KOPT-K1 (cell line): ENCODE measurements around the gene RTKN.
"Not testable (repeated sequence)": the region's sequence is repeated elsewhere in the genome, so short reads cannot be mapped to it uniquely, and the experiment has no call there.

Source experiments
- H3K27ac ChIP-seq: fragments of 200-600 bp; sonication (generic); 2 replicates; pipeline ENCODE4 v1.5.1; 2016; ENCODE audit warnings: antibody characterized with exemption, mild to moderate bottlenecking, low read depth, low read length; ENCODE audit not compliant: poor library complexity, severe bottlenecking
- H3K36me3 ChIP-seq: fragments of 200-600 bp; sonication (generic); 2 replicates; pipeline ENCODE4 v1.5.1; 2017; ENCODE audit warnings: antibody characterized with exemption, mild to moderate bottlenecking, low read length, moderate library complexity; ENCODE audit not compliant: insufficient read depth
- H3K9me3 ChIP-seq: fragments of 200-600 bp; sonication (generic); 2 replicates; pipeline ENCODE4 v1.5.1; 2017; ENCODE audit warnings: antibody characterized with exemption, low read length, mild to moderate bottlenecking; ENCODE audit not compliant: insufficient read depth, poor library complexity, severe bottlenecking

RTKN gene

DNA sequence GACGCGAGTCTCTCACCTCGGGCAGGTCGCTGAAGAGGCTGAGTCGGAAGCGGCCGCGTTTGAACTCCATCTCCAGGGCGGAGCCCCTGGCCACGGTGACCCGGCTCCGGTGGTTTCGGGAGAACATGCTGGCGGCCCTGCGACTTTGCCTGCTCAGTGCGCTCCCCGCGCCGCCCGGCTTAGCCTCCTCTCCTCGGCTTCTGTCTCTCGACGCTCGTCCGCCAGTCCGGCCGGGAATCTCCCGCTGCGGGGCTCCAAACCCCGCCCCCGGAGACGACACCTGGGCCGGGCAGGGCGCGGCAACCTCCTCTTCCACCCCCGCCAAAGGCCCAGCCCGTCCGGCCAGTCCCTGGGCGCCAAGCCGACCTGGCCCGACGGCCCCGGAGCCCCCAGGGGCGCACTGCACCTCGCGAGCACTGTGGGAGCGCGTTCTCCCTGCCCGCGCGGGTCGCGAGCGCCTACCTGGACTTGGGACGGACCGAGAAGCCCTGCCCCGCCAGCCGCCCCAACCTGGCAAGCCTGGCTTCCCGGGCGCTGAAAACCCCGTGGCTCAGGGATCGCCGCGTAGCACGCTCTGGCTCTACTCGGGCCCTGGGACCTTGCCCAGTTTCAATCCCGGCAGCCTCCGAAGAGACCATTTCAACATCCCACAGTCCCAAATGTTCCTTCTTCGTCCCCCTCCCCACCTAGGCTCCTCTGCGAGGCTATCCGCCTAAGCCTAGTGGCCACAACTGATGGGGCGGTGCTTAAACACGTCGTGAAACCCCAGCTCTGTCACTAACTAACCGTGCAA, at the start of gene RTKN:
TSS of gene RTKN (minus strand) at position 248 of the 793 bp plus-strand sequence. CDS start at position 127, 121 bp downstream.
- Histone ChIP-seq H3K9me3 (no peaks in the 10 kb centered on the region), H3K27ac (no peak within 1 kb of the TSS), H3K36me3 (no peaks in the 10 kb centered on the region)

- Histone ChIP-seq H3K9me3 (no peaks in the 10 kb centered on the region), H3K36me3 (peaks cover 90% of the 10 kb centered on the region), H3K27ac (no peak overlapping the region)
These were observed 48.2 kb upstream of the RTKN start for GRCh38 chr2:74489906-74490305.

GRCh38 chr2:74488643-74489481, 47.1 kb upstream of the RTKN start:
- H3K27ac ChIP-seq = no peak overlapping the region
- peaks cover 85% of the 10 kb centered on the region for H3K36me3 ChIP-seq

GRCh38 chr2:74486141-74486540, 44.4 kb upstream of the RTKN start:
- Histone ChIP-seq H3K27ac (no peak overlapping the region), H3K36me3 (peaks cover 60% of the 10 kb centered on the region), H3K9me3 (no peaks in the 10 kb centered on the region)

More at GRCh38 chr2:74488643-74489481, 47.1 kb upstream of the RTKN start:
- H3K9me3 ChIP-seq = no peaks in the 10 kb centered on the region

DNA sequence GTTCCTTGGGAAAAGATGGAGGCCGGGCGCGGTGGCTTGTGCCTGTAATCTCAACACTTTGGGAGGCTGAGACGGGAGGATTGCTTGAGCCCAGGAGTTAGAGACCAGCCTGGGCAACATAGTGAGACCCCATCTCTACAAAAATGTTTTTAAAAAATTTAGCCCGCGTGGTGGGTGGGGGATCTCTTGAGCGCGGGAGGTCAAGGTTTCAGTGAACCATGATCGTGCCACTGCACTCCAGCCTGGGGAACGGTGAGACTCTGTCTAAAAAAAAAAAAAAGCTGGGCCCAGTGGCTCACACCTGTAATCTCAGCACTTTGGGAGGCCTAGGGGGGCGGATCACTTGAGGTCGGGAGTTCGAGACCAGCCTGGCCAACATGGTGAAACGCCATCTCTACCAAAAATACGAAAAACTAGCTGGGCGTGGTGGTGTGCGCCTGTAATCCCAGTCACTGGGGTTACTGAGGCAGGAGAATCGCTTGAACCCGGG, 42.0 kb upstream of the RTKN start:
- peaks cover 57% of the 10 kb centered on the region for H3K36me3 ChIP-seq
- not testable (repeated sequence) for H3K9me3 ChIP-seq
- peak overlapping the region; percentile 83 for H3K27ac ChIP-seq

GRCh38 chr2:74482801-74483674, 41.3 kb upstream of the RTKN start, which contains the start of the genes CCDC142 and TTC31:
Gene CCDC142, minus strand, starts transcription at chr2:74482998. Its CDS starts 161 bp downstream, at chr2:74482837.
Gene TTC31, plus strand, starts transcription at chr2:74483081. Its CDS starts 15 bp downstream, at chr2:74483096.
- peaks cover 53% of the 10 kb centered on the region for H3K36me3 ChIP-seq
- no peaks in the 10 kb centered on the region for H3K9me3 ChIP-seq
- H3K27ac ChIP-seq = peak within 1 kb of the TSS; percentile 83

GRCh38 chr2:74481961-74482800, 40.4 kb upstream of the RTKN start:
- H3K27ac ChIP-seq = peak overlapping the region; percentile 83
- H3K9me3 ChIP-seq = no peaks in the 10 kb centered on the region
- H3K36me3 ChIP-seq = peaks cover 56% of the 10 kb centered on the region

- Histone ChIP-seq H3K9me3 (no peaks in the 10 kb centered on the region), H3K36me3 (peaks cover 56% of the 10 kb centered on the region), H3K27ac (peak overlapping the region; percentile 83)
These were observed 39.7 kb upstream of the RTKN start for GRCh38 chr2:74481431-74481830.

- Histone ChIP-seq H3K27ac (no peak overlapping the region), H3K36me3 (peaks cover 50% of the 10 kb centered on the region), H3K9me3 (no peaks in the 10 kb centered on the region)
These were observed 33.2 kb upstream of the RTKN start for GRCh38 chr2:74474899-74475298.

DNA sequence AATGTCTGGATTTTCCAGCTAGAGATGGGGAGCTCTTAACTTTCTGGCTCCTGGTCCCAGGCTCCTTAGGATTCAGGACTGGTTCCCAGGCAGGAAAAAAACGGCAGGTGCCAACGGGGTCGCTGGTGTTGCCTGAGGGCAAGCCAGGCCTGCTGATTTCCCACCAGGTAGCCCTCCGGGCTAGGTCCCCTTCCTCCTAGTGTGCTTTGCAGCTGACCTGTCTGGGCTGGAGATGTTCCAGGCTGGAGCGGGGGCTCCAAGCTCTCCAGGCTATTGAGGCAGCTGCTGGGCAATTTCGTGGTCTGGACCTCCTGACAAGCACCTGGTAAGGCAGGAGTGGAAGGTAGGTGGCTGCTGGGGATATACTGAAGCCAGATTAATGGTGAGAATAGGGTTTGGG, 32.7 kb upstream of the RTKN start:
- Histone ChIP-seq H3K9me3 (no peaks in the 10 kb centered on the region), H3K36me3 (peaks cover 46% of the 10 kb centered on the region), H3K27ac (no peak overlapping the region)

- Histone ChIP-seq H3K27ac (peak overlapping the region; percentile 75), H3K9me3 (no peaks in the 10 kb centered on the region), H3K36me3 (peaks cover 37% of the 10 kb centered on the region)
These were observed 31.2 kb upstream of the RTKN start for GRCh38 chr2:74472945-74473258.

DNA sequence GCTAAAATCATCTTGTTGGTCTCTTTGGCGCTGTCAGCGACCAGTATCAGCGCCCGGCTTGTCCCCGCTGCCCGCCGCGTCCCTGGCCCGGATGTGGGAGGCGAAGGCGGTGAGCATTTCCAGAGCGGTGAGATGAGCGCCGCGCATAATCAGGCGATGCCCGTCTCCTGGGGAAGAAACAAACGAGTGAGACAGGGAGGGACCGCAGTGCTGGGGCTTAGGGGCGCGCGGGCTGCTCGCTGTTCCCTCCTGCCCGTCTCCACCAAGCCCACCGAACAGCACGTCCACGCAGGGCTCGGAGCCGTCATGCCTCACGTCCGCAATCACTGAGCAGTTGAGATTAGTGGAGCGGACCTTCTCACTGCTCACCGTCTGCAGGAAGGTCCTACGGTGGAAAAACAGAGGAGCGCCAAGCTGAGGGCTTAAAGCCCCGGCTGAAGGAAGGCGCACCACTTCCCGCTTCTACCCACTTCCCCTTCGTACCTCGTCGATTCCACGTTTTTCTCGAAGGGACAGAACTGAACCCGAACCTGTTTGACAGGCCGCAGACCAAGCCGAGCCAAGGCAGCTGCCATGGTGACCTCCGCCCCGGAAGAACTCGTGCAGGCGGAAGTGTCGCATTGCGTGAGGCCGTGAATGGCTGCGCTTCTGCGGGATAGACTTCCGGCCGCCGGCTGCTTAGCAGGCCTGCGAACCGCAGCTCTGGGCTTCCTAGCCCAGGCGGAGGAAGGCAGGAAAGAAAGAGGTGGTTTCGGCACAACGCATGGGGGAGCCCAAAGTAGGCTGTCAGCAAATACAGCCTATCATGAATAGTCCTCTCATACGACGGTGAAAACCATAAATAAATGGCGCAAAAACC, 30.6 kb upstream of the RTKN start, which contains the start of gene MRPL53:
TSS of gene MRPL53 (minus strand) at position 595 of the 859 bp plus-strand sequence. CDS start at position 575, 20 bp downstream.
- Histone ChIP-seq H3K36me3 (peaks cover 31% of the 10 kb centered on the region), H3K9me3 (no peaks in the 10 kb centered on the region), H3K27ac (peak within 1 kb of the TSS; percentile 75)
